Fibroblast of lung (primary cell): ENCODE data around the gene NOP56.
A peak's percentile ranks its signal among the peaks of the same experiment; 100 is the strongest.

Experiments
- CTCF ChIP-seq, 2 donors: IDR thresholded peaks in 1 of 2; conservative IDR thresholded peaks in 1 of 2; 1 replicate in 1 of 2; 2 replicates in 1 of 2; pipeline ENCODE4 v1.5.1; 2011 to 2012; ENCODE audit warnings: low read length in 2 of 2, control low read depth in 1 of 2, inconsistent platforms in 1 of 2, low read depth in 1 of 2, mild to moderate bottlenecking in 1 of 2
- EZH2 ChIP-seq: IDR thresholded peaks from 2 replicates; pipeline ENCODE4 v1.5.1; 2012; ENCODE audit warnings: low read length, control low read depth, mild to moderate bottlenecking; ENCODE audit errors: missing control alignments

- TF ChIP-seq CTCF (conservative IDR thresholded peaks at IDR 0.05 in 1 of 2, IDR thresholded peaks at IDR 0.05 in 1 of 2; ENCODE audit: low read depth in 1 of 2, low read length in 2 of 2), result peak in 1 of 2 donors; percentile 4
- no peak for TF ChIP-seq EZH2
Observed at GRCh38 chr20:2671977-2672376, 19.5 kb downstream of the NOP56 start.
